Measurements from ENCODE around the gene HSPBP1.
A peak's percentile ranks its signal among the peaks of the same experiment; 100 is the strongest.

HSPBP1 gene

DNA sequence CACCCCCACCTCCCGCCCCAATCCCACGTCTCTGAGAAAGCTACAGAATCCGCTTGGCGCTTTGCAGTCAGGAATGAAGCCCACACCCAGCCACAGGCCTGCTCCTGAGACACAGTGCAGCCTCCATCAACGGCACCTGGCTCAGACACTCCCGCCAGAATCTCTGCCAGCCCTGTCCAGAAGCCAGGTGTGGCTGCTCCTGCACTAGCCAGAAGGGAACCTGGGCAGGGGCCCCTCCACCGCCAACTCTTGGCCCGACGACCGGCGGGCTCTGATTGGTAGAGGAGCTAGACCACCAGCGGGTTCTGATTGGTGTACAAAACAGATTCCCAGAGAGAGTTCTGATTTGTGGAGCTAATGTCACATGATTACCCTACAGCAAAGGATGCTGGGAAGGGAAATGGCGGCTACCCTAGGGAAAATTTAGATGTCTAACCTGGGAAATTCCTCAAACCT is 18.2 kb downstream of the HSPBP1 start (continued):
- TF ChIP-seq TSHZ2 (CRISPR knock-in tag; IDR thresholded peaks at IDR 0.05), result no peak
- TF ChIP-seq GLIS3 (CRISPR knock-in tag; IDR thresholded peaks at IDR 0.05), result no peak

GRCh38 chr19:55259540-55260210 is 20.2 kb downstream of the HSPBP1 start:
- no peak for ATAC-seq
- TF ChIP-seq PPARA (CRISPR knock-in tag; IDR thresholded peaks at IDR 0.05; ENCODE audit: borderline replicate concordance) (no peak), ISL1 (CRISPR knock-in tag; IDR thresholded peaks at IDR 0.05) (0 out of 2 replicates have a peak, but pooled peaks have one; percentile 13), ZC3H10 (CRISPR knock-in tag; IDR thresholded peaks at IDR 0.05) (no peak), ZNF8 (CRISPR knock-in tag; IDR thresholded peaks at IDR 0.05) (no peak), ZFP30 (CRISPR knock-in tag; IDR thresholded peaks at IDR 0.05) (no peak)
- TF ChIP-seq, protein P1, sequence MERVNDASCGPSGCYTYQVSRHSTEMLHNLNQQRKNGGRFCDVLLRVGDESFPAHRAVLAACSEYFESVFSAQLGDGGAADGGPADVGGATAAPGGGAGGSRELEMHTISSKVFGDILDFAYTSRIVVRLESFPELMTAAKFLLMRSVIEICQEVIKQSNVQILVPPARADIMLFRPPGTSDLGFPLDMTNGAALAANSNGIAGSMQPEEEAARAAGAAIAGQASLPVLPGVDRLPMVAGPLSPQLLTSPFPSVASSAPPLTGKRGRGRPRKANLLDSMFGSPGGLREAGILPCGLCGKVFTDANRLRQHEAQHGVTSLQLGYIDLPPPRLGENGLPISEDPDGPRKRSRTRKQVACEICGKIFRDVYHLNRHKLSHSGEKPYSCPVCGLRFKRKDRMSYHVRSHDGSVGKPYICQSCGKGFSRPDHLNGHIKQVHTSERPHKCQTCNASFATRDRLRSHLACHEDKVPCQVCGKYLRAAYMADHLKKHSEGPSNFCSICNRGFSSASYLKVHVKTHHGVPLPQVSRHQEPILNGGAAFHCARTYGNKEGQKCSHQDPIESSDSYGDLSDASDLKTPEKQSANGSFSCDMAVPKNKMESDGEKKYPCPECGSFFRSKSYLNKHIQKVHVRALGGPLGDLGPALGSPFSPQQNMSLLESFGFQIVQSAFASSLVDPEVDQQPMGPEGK (CRISPR knock-in tag; IDR thresholded peaks at IDR 0.05; ENCODE audit: borderline replicate concordance), result no peak

DNA sequence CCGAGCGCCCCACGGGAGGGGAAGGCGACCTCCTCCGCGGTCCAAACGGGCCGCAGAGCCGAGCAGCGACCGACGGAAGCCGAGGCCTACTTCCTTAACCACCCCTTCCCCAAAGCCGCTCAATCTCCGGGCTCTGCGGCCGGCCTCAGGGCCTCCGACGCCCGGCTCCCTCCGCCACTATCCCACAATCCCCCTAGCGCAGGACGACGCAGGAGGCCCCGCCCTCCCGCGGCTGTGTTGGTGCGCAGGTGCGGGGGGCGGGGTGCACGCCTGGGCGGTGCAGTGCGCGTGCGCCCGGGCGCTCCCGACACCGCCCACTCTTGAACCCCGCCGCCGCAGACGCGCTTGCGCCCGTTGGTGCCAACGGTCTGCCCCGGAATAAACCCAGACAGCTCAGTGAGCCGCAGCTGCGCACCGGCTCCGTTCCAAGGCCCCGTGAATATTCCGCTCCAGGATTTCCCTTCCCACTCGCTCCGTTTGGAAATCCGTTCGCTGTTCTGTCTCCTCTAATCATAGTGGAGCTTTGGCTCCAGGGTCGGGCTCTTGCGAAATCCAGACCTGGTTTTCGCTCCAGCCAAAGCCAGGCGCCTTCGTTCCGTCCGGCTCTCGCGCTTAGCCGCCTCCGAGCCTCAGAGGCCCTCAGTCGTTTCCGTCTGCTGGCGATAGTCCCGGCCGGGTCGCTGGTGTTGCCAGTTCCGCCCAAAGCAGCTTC is 20.9 kb downstream of the HSPBP1 start, which contains the start of gene PPP6R1:
TSS of gene PPP6R1 (minus strand) at position 190 of the 712 bp plus-strand sequence. CDS start 11,914 bp downstream, outside the sequence.
- TF ChIP-seq, protein P1 (CRISPR knock-in tag; IDR thresholded peaks at IDR 0.05; ENCODE audit: borderline replicate concordance), result peak; percentile 64; the same call in 1 of the 2 replicates
- TF ChIP-seq TCF4 (CRISPR knock-in tag; IDR thresholded peaks at IDR 0.05; ENCODE audit: borderline replicate concordance) (peak; percentile 44; the same call in 1 of the 2 replicates), SNAI2 (CRISPR knock-in tag; IDR thresholded peaks at IDR 0.05) (no peak)
- TF ChIP-seq, protein P2, sequence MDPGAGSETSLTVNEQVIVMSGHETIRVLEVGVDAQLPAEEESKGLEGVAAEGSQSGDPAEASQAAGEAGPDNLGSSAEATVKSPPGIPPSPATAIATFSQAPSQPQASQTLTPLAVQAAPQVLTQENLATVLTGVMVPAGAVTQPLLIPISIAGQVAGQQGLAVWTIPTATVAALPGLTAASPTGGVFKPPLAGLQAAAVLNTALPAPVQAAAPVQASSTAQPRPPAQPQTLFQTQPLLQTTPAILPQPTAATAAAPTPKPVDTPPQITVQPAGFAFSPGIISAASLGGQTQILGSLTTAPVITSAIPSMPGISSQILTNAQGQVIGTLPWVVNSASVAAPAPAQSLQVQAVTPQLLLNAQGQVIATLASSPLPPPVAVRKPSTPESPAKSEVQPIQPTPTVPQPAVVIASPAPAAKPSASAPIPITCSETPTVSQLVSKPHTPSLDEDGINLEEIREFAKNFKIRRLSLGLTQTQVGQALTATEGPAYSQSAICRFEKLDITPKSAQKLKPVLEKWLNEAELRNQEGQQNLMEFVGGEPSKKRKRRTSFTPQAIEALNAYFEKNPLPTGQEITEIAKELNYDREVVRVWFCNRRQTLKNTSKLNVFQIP (CRISPR knock-in tag; IDR thresholded peaks at IDR 0.05; ENCODE audit: borderline replicate concordance, low read depth), result peak; percentile 85; the same call in 1 of the 2 replicates
- ATAC-seq, result peak; percentile 92

GRCh38 chr19:55258476-55258827 is 21.5 kb downstream of the HSPBP1 start:
- TF ChIP-seq ZFP3 (CRISPR knock-in tag; IDR thresholded peaks at IDR 0.05) (no peak), SNAI2 (CRISPR knock-in tag; IDR thresholded peaks at IDR 0.05) (no peak), ZFP30 (CRISPR knock-in tag; IDR thresholded peaks at IDR 0.05) (no peak), TOX (CRISPR knock-in tag; IDR thresholded peaks at IDR 0.05; ENCODE audit: borderline replicate concordance) (no peak), ZNF70 (CRISPR knock-in tag; IDR thresholded peaks at IDR 0.05) (no peak), ESRRG (CRISPR knock-in tag; IDR thresholded peaks at IDR 0.05) (no peak), BACH2 (CRISPR knock-in tag; IDR thresholded peaks at IDR 0.05; ENCODE audit: borderline replicate concordance) (no peak), TCF4 (CRISPR knock-in tag; IDR thresholded peaks at IDR 0.05; ENCODE audit: borderline replicate concordance) (no peak), ZNF8 (CRISPR knock-in tag; IDR thresholded peaks at IDR 0.05) (no peak), OSR1 (CRISPR knock-in tag; IDR thresholded peaks at IDR 0.05) (no peak), ARNTL (CRISPR knock-in tag; IDR thresholded peaks at IDR 0.05; ENCODE audit: borderline replicate concordance, low read depth) (no peak), CSDC2 (CRISPR knock-in tag; IDR thresholded peaks at IDR 0.05) (no peak)
- peak; percentile 27 for ATAC-seq

Data from SK-N-SH treated with all-trans-retinoic acid at 6 μM for 48 hours (cell line).